CD4-positive, alpha-beta T cell treated with Interleukin-4 for 4 hours (primary cell): ENCODE data around the gene MYH13.

ENCODE experiments used
- DNase-seq: peaks from one replicate; pipeline ENCODE4 v3.0.0-alpha.2; 2020

MYH13 gene

GRCh38 chr17:10339051-10339450 is 33.8 kb downstream of the MYH13 start:
- no peak for DNase-seq

- no peak for DNase-seq
Observed at GRCh38 chr17:10337976-10338375, 34.8 kb downstream of the MYH13 start.

- no peak for DNase-seq
Observed at GRCh38 chr17:10337136-10337535, 35.7 kb downstream of the MYH13 start.

- DNase-seq, result no peak
Observed at GRCh38 chr17:10336393-10336792, 36.4 kb downstream of the MYH13 start.

GRCh38 chr17:10332515-10332914 is 40.3 kb downstream of the MYH13 start:
- DNase-seq, result no peak

- DNase-seq, result no peak
Observed at GRCh38 chr17:10328971-10329923, 43.6 kb downstream of the MYH13 start.

- DNase-seq, result no peak
Observed at GRCh38 chr17:10328206-10328605, 44.6 kb downstream of the MYH13 start.

- peak; percentile 52 for DNase-seq
Observed at GRCh38 chr17:10327640-10328039, 45.2 kb downstream of the MYH13 start.

- DNase-seq, result no peak
Observed at GRCh38 chr17:10325031-10325695, 47.6 kb downstream of the MYH13 start.

GRCh38 chr17:10323812-10324610 is 48.8 kb downstream of the MYH13 start:
- DNase-seq, result no peak

GRCh38 chr17:10318535-10318934 is 54.3 kb downstream of the MYH13 start:
- DNase-seq, result no peak

- DNase-seq, result no peak
Observed at GRCh38 chr17:10317543-10317834, 55.3 kb downstream of the MYH13 start.

GRCh38 chr17:10316801-10317542 is 55.8 kb downstream of the MYH13 start:
- DNase-seq, result peak; percentile 25

GRCh38 chr17:10314329-10314728 is 58.5 kb downstream of the MYH13 start:
- no peak for DNase-seq

- DNase-seq, result no peak
Observed at GRCh38 chr17:10313037-10313672, 59.7 kb downstream of the MYH13 start.

- DNase-seq, result no peak
Observed at GRCh38 chr17:10311131-10311530, 61.7 kb downstream of the MYH13 start.

GRCh38 chr17:10309003-10309974 is 63.5 kb downstream of the MYH13 start:
- no peak for DNase-seq

GRCh38 chr17:10306585-10306984 is 66.2 kb downstream of the MYH13 start:
- DNase-seq, result no peak

GRCh38 chr17:10305398-10305797 is 67.4 kb downstream of the MYH13 start:
- DNase-seq, result no peak

GRCh38 chr17:10304758-10305300 is 68.0 kb downstream of the MYH13 start:
- no peak for DNase-seq

- DNase-seq, result no peak
Observed at GRCh38 chr17:10297691-10298090, 75.1 kb downstream of the MYH13 start.
